HG03103 (cell line): ENCODE data around the gene MTFMT.
"Not testable (repeated sequence)": the region's sequence is repeated elsewhere in the genome, so short reads cannot be mapped to it uniquely, and the experiment has no call there.

Experiments
- ATAC-seq: cut with Tn5 transposase; IDR thresholded peaks from one replicate; pipeline ENCODE4 v1.9.1; 2021; ENCODE audit warnings: low read depth; ENCODE audit not compliant: unreplicated experiment

The MTFMT gene

DNA sequence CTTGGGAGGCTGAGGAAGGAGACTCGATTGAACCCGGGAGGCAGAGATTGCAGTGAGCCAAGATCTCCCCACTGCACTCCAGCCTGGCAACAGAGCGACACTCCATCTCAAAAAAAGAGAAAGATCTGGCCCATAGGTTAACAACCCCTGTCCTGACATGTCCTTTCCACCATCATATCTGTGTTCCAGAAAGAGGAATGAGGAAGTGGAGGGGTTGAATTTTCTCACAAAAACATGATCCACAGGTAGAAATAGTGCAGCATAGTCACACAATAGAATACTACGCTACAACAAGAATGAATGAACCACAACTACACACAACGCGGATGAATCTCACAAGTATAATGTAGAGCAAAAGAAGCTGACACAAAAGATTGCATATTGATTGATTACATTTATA, 11.0 kb upstream of the MTFMT start:
- ATAC-seq = no peak

DNA sequence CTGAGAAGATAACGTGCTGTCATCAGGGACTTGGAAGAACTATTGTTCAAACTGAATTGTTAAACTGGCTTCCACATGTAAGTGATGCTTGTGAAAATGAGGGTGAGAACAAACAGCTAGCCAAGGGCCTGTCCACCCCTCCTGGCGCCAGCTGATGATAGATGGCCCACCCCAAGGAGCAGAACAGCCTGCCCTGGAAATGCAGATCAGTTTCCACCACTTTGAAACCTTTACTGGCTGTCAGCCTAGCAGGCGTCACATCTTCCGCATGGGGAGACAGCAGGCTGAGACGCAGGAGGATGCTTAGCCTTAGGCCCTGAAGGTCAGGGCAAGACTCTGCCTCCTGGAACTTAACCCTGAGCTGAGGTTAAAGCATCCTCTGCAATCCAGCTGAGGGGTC, 9.4 kb upstream of the MTFMT start:
- no peak for ATAC-seq

DNA sequence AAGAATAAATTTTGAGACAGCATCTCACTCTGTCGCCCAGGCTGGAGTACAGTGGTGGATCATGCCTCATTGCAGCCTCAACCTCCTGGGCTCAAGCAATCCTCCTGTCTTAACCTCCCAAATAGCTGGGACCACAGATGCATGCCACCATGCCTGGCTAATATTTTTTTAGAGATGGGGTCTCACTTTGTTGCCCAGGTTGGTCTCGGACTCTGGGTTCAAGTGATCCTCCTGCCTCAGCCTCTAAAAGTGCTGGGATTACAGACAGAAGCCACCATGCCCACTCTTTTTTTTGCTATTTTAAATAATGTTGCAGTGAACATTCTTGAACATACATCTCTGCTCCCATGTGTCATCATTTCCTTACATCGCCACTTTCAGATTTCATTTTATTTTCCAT, 9.0 kb upstream of the MTFMT start:
- no peak for ATAC-seq

DNA sequence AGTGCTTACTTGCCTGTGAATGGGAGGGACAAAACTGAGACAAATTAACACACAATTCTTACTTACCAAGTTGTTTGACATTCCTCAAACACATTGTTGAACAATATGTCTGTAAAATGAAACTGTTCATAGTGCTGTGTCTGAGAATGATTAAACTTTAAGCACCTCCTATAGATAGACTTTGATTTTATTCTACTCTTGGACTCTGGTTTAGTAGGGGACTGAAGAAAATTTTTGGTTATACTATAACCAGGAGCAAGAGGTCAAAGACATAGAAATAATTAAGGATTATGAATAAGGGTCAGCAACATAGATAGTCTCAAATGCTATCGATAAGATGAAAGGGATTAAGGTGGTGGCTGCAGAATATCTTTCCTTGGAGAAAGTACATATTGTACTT, 7.9 kb upstream of the MTFMT start:
- no peak for ATAC-seq

DNA sequence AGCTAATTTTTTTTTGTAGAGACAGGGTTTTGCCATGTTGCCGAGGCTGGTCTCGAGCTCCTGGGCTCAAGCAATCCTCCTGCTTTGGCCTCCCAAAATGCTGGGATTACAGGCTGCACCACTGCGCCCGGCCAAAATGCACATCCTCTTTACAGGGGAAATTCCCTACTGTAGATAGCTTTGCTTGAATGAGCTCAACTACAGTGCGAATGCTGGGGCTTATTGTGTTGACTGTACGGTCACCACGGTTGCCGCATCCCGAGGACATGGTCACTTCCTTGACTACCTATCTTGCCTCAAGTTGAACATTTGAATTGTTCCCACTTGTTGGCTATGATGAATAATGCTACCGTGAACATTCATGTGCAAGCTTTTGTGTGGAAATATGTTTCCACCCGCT, 5.3 kb upstream of the MTFMT start:
- no peak for ATAC-seq

DNA sequence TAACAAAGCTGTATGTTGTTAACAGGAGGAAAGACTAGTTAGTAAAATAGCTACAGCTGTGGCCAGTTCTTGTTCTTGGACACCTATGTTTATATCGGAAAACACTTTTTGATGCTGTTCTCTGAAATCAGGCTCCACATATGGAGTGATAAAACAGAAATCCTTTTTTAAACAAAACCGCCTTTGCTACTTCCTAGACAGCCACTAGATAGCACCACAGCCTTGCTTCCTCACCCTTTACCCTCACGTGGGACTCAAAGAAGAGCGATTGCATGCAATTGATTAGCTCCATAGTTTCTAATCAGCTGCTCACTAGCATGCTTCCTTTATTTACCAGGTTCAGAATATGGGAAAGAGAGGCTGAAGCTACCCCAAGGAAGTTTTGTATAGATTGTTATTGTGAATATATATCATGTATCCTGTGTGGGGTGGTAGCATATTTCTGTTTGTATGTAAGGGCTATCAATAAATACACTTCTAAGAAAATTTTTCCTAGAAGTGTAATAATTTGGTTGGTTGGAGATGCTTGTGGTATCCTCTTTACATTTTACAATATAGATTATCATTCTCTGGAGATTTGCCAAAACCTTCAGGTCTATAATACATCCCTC, 4.3 kb upstream of the MTFMT start:
- ATAC-seq = no peak

DNA sequence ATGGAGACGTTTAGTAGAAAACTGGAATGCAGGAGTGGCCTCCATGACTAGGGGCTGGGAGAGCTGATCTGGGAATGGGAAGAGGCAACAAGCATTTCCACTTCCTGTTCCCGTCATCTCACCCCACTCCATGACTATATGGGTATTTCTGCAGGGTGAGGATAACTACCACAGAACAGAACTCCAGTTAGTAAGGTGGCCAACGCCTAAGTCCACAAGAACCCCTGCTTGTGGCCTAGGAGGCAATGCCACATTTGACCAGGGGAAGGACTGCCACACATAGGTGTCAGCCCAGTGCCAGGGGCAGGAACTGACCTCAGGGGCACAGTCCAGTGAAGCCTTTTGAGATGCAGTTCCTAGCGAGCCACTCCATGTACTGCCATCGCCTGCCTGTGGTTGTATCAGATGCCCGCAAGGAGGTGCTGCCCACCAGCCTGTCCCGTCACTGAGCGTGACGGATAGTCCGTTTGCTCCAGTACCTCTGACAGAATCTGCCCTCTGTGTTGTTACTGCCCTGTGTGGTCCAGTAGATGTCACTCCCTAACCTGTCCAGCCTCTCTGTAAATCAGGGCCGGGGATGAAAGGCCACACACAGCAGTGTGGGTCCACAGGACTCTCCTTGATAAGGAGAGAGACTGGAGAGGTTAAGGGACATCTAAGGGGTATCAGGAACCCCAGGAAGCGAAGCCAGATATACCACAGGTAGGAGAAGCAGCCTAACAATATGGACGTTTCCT, 3.5 kb upstream of the MTFMT start:
- no peak for ATAC-seq

DNA sequence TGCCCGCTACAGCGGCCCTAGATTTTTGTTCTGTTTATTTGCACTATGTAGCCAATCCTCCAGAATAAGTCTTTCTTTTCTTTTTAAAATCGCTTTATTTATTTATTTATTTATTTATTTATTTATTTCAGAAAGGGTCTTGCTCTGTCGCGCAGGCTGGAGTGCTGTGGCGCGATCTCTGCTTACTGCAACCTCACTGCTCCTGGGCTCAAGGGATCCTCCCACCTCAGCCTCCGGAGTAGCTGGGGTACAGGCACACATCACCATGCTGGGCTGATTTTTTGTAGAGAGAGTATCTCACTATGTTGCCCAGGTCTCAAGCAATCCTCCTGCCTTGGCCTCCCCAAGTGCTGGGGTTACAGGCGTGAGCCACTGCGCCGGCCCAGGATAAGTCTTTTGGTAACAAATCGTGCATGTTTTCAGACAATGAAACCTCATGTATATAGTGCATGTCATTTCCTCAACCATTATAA, 333 bp upstream of the MTFMT start:
- ATAC-seq = no peak

DNA sequence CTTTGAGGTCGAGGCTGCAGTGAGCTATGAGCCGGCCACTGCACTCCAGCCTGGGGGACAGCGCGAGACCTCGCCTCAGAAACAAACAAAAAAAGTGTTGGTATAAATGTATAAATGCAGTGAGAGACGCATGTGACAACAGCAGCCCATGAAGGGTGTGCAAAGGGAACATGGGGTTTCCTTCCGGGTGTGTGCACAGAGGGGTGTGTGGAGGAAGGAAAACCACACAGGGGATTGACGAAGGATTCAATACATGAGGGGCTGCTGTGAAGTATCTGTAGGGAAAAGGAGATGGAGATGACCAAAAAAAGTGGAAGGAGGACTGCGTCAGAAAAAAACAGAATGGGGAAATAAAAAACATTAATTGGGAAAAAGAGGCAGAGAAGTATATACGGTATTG, 1.1 kb downstream of the MTFMT start:
- ATAC-seq = no peak

DNA sequence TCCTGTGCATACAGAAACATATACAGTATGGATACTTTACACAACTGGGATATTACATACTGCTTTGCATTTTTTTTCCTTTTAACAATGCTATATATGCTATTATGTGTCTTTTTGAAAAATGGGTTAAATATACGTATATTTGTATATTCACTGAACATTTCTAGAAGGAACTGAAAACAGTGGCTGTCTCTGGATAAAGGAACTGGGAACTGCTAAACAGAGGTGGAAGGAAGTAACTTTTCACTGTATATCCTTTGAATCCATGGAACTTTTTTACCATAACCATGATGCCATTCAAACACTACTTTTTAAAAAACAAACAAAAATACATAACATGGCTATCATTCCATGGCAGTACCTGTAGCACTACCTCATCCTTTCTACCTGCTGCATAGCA, 1.8 kb downstream of the MTFMT start:
- no peak for ATAC-seq

DNA sequence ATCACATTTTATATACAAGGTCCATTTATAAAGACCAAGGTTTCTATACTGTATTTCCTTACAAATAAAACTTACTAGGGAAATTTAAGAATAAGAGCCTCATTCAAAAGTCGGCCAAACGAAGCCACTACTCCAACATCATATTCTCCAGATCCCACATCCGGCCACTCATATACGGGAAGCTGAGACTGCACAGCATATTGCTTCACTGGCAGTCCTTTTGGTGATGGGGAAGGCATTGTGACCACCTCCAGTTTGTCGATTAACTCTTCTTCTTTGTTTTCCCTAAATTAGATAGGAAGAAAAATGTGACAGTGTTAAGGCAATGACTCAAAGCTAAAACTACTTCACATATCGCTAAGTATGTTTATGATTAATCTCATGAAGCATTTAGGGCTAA, 2.7 kb downstream of the MTFMT start:
- no peak for ATAC-seq

DNA sequence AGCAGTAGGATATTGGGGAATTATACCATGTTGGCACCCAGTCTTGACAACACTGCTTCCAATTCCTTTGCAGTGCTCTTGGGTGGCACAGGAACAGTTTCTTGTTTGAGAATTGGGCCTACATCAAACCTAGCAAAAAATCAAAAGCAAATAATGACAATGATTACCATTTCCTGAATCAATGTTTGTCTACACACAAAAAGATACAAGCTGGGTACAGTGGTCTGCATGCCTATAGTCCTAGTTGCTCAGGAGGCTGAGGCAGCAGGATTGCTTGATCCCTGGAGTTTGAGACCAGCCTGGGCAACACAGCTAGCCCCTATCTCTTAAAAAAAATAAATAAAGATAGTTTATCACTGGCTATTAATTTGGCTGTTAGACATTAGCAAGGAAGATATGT, 8.0 kb downstream of the MTFMT start:
- ATAC-seq = no peak

DNA sequence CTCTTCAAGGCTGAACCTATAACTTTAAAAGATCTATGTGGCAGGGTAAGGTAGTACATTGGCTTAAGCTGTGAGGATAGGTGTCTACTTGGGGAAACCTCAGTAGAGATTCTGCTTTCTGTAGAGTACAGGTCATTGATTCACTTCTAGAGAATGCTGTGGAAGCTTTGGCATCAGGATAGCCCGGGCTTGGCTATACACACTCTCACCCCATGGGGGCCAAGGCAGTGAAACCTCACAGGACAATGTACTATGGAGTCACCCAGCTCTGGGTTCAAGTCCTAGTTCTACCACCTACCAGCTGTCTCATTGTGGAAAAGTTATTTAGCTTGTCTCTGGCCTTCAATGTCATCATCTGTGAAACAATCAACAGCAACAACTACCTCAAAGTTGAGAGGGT, 9.0 kb downstream of the MTFMT start:
- ATAC-seq = no peak

DNA sequence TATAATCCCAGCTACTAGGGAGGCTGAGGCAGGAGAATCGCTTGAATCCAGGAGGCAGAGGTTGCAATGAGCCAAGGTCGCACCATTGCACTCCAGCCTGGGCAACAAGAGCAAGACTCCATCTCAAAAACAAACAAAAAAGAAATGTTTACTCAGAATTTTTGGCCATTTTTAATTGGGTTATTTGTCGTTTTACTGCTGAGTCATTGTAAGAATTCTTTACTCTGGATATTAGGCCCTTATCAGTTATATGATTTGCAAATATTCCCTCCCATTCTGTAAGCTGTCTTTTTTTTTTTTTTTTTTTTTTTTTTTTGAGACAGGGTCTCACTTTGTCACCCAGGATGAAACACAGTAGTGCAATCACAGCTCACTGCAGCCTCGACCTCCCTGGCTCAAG, 18.2 kb downstream of the MTFMT start:
- ATAC-seq = not testable (repeated sequence)

DNA sequence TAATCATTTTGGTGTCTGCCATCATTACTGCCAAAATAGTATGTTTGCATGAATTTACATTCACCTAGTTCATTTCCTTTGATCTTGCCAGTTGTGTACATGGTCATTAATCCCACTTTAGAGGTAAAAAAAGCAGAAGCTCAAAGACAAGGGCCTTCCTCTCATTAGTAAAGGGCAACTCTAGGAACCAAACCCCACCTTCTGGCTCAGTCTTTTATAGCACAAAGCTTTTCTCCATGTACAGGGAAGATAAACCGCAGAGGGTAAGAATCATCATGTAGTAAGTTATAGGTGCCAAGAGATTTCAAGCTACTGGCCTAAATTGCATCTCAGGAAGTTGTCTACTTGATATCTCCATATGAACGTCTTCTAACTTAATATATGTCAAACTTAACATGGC, 20.5 kb downstream of the MTFMT start:
- no peak for ATAC-seq

DNA sequence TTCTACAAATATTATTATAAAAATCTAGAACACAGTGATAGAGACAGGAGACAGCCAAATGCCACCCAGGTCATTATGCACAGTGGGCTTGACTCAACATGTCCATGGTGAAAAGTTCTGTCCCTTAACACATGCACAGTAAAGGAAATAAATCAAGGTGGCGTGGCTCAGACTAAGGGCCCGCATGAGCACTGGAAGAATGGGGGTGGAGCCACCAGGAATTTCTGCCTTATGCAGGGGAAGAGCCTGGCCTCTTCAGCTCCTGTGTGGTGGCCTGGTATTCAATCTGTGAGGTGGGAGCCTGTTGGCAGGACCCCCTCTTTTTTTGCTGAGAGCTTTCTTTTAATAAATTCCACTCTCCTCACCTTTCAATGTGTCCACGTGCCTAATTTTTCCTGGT, 22.6 kb downstream of the MTFMT start:
- no peak for ATAC-seq

DNA sequence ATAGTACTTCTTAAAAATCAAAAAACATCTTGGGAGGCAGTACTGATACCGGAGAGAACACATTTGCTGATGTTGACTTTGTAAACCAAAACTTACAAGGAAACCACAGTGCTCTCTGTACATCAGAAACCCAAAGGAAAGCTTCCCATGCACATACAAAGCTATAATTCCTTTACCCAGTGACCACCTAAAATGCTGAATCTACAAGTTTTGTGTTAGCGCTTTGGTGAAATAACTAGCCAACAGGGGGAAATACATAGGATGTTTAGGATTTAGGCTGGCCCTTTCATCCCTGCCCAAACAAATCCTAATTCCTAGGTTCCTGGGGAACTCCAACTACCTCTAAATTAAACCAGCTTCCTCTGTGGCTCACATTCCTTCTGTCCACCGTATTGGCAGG, 24.4 kb downstream of the MTFMT start:
- no peak for ATAC-seq

DNA sequence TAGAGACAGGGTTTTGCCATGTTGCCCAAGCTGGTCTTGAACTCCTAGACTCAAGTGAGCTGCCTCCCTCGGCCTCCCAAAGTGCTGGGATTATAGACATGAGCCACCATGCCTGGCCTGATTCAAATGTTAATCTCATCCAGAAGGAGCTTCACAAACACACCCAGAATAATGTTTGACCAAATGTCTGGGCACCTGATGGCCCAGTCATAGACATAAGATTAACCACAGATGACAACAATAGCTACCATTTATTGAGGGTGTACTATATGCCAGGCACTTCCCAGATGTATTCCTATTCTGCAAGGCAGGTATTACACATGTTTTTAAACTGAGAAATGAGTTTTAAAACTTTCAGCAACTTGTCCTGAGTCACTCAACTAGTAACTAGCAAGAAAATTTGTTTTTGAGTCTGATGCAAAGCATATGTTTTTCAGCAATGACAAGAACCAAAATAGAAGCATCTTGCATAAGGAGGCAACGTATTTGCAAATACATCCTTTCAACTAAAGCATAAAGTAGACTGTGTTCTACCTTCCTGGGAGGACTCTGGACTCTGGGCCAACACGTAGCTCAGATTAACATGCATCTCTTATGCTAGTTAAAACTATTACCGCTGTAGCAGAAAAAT, 31.6 kb downstream of the MTFMT start:
- no peak for ATAC-seq

DNA sequence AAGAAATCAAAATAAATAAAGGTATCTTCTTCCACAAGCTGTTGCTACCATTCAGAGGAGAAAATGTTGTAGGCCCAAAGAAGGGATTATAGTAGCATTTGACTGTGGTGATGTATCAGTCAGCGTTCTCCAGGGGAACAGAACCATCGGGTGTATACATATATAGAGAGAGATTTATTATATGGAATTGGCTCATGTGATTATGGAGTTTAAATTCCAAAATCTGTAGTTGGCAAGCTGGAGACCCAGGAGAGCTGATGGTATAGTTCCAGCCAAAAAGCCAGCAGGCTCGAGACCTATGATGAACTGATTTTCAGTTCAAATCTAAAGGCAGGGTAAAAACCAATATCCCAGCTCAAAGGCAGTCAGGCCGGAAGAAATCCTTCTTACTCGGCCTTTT, 32.4 kb downstream of the MTFMT start:
- ATAC-seq = no peak

DNA sequence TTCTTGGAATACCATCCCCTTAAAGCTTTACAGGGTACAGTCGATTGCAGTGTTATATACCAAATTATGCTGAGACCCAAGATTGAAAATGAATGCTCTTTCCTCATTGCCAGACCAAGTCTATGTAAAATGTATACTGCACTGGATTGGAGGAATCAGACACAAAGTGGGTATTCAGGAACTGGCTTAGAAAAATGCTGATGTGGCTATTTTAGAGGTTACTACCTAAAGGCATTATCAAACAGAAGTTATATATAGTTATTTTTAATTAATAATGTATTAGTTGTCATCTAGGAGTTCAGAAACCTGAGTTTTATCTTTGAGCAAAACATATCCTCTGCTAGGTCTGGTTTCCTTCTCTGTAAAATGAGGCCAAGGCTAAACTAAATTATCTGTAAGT, 36.1 kb downstream of the MTFMT start:
- no peak for ATAC-seq

DNA sequence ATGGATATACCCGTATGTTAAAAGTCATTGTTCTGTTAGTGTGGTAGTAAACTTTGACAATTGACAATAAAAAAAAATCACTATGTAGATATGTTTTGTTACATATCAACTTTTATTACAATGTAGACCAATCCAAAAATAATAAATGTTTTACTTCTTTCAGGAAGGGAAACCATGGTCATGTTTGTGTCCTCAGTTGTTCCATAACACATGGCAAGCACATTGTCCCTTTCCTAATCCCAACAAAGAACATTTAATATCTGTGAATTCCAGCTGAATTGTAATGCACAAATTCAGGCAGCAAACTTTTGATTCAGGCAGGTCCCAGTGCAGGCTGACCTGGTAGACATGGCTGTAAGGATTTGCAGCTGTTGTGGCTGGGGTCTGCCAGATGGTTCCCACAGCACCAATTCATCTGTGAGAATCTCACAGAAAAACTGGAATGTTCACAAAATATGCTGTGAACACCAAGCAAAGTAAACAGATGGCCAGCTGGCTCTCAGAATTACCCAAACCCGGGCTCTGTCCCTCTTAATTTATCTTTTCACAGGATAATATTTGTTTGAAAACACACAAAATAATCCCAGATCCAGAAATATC, 37.8 kb downstream of the MTFMT start:
- no peak for ATAC-seq

DNA sequence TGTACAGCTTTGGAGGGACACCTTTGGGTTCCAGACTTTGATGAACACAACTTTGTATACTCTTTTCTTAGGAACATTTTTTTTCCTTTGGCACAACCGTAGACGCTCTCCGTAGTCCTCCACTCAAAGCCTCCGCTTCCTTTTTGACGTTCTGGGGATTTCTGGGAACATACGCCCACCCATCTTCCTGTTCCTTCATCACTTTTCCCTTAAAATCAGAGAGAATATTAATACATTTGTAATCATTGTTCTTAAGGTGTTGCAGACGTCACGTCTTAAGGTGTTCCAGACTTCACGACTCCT, 39.3 kb downstream of the MTFMT start:
- no peak for ATAC-seq
